Renal pelvis (tissue), 12 donors: Measurements from ENCODE around the gene UBN1. TPM values are rescaled to one million over a fixed set of nuclear protein-coding genes. Genes with fewer than 3 reads are reported as not detected.

ENCODE experiments used
- DNase-seq: peaks from one replicate; pipeline ENCODE4 v3.0.0-alpha.2; 2013
- long read RNA-seq, 16 experiments: transcript quantifications; one replicate each; lab custom pipeline, GENCODE V29; 2026
- polyA plus RNA-seq, 3 donors: library from polyadenylated mRNA; unstranded; fragments of 120-200 nt; gene quantifications; one replicate each; pipeline ENCODE4 v1.2.1, GENCODE V29; 2013; ENCODE audit not compliant: insufficient read length in 3 of 3

UBN1 gene, protein sequence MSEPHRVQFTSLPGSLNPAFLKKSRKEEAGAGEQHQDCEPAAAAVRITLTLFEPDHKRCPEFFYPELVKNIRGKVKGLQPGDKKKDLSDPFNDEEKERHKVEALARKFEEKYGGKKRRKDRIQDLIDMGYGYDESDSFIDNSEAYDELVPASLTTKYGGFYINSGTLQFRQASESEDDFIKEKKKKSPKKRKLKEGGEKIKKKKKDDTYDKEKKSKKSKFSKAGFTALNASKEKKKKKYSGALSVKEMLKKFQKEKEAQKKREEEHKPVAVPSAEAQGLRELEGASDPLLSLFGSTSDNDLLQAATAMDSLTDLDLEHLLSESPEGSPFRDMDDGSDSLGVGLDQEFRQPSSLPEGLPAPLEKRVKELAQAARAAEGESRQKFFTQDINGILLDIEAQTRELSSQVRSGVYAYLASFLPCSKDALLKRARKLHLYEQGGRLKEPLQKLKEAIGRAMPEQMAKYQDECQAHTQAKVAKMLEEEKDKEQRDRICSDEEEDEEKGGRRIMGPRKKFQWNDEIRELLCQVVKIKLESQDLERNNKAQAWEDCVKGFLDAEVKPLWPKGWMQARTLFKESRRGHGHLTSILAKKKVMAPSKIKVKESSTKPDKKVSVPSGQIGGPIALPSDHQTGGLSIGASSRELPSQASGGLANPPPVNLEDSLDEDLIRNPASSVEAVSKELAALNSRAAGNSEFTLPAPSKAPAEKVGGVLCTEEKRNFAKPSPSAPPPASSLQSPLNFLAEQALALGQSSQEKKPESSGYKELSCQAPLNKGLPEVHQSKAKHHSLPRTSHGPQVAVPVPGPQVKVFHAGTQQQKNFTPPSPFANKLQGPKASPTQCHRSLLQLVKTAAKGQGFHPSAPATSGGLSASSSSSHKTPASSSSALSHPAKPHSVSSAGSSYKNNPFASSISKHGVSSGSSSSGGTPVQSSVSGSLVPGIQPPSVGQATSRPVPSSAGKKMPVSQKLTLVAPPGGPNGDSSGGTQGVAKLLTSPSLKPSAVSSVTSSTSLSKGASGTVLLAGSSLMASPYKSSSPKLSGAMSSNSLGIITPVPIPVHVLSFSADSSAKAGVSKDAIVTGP (N-terminal part only)
- 10 to 100 TPM; 33.9 to 41.4 (median 41.0) TPM for polyA plus RNA-seq
- long read RNA-seq, donor 1, result 0 reads
- long read RNA-seq, donor 2, result 0 reads
- long read RNA-seq, donor 3, result 0 reads
- long read RNA-seq, donor 4, full-length matches to known transcripts, result 1 of 1 reads
- long read RNA-seq, donor 4, partial matches to known transcripts, result 0 of 1 reads
- long read RNA-seq, donor 4, other reads (novel, unspliced or antisense), result 0 of 1 reads
- long read RNA-seq, donor 5, result 0 reads
- long read RNA-seq, donor 6, partial matches to known transcripts, result 0 of 1 reads
- long read RNA-seq, donor 6, other reads (novel, unspliced or antisense), result 0 of 1 reads
- long read RNA-seq, donor 7, full-length matches to known transcripts, result 1 of 34 reads
- long read RNA-seq, donor 7, partial matches to known transcripts, result 33 of 34 reads
- long read RNA-seq, donor 7, other reads (novel, unspliced or antisense), result 0 of 34 reads
- long read RNA-seq, donor 8, result 0 reads
- long read RNA-seq, donor 9, full-length matches to known transcripts, result 1 of 12 reads
- long read RNA-seq, donor 9, partial matches to known transcripts, result 11 of 12 reads
- long read RNA-seq, donor 9, other reads (novel, unspliced or antisense), result 0 of 12 reads
- long read RNA-seq, donor 10, partial matches to known transcripts, result 24 of 24 reads
- long read RNA-seq, donor 10, other reads (novel, unspliced or antisense), result 0 of 24 reads
- long read RNA-seq, donor 11, result 0 reads
- long read RNA-seq, donor 12, full-length matches to known transcripts, result 1 of 7 reads
- long read RNA-seq, donor 12, partial matches to known transcripts, result 6 of 7 reads
- long read RNA-seq, donor 12, other reads (novel, unspliced or antisense), result 0 of 7 reads
- long read RNA-seq, donor 13, result 0 reads
- long read RNA-seq, donor 14, result 0 reads
- long read RNA-seq, donor 15, result 0 reads
- long read RNA-seq, donor 16, partial matches to known transcripts, result 0 of 1 reads
- long read RNA-seq, donor 16, other reads (novel, unspliced or antisense), result 0 of 1 reads

DNA sequence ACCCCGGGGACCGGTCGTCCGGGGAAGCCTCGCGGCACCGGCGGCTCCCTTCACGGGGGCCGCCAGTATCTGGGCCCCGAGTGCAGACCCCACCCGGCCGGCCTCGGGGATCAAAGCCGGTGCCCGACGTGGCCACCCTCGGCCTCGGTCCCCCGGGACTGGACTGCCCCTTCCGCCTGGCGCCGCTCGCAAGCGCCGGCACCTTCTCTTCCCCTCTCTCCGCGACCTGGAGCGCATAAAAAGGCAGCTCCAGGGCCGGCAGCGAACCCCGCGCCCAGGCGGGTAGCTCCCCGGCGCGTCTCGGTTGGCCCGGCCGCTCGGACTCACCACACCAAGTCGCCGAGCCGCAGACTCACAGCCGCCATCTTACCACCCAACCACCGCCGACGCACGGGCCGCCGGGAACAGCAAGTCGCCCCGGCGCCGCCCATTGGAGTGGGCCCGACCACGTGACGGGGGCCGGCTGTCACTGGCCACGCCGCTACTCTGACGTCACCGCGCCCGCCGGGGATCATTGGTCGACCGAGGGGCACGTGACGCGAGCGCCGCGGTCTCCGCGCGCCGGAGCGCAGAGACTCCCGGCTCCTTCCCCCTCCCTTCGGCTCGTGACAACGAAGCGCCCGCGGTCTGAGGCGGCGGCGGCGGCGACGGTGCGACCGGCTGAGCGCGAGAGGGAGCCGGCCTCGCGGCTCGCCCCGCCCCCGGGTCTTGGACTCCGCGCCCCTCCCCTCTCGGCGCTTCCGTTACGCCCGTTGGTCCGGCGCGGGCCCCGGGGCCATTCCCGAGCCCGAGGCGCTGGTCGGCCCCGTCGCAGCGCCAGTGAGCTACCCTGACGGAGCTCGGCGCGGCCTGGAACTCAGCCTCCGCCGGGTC is at the start of gene UBN1, which contains the start of gene GLYR1:
TSS of gene UBN1 (plus strand) at position 581 of the 873 bp plus-strand sequence. CDS start 5,437 bp downstream, outside the sequence.
TSS of gene GLYR1 (minus strand) at position 388 of the 873 bp plus-strand sequence. CDS start at position 365, 23 bp downstream.
- peak; percentile 97 for DNase-seq

DNA sequence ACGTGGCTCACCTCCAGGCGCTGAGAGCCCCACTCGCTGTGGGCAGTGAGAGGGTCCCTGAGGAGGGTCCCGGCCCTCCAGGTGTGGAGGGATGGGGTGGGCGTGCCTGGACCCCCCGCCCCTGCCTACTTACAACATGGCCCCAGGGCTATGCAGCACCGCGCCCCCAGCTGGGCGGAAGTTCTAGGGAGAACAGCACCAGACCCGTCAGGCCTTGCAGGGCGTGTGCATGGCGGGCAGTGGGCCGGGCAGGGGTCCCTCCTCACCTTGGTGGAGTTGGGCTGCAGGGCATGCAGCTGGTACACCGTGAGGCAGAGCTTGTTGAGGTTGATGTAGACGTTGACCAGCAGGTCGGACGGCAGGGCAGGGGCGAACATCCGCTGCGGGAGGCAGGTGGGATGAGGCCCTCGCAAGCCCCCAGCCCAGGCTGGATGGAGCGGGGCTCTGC is 49.5 kb upstream of the UBN1 start:
- no peak for DNase-seq

DNA sequence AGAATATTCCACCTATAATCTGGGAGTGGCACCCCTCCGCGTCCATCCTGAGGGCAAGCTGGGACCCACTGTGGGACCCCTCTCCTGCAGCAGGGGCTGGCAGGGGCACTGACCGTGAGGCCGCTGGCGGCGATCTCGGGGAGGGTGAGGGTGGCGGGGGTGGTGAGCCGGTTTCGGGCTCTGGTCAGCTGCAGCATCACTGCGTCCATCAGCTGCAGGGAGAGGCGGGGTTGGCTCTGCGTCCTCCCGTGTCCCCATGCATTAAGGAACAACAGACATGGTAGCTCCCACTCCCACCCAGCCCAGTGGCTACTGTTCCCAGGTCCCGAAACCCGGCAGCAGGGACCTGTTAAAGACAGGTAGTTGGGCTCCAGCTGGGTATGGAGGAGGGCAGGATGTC is 48.8 kb upstream of the UBN1 start:
- no peak for DNase-seq

DNA sequence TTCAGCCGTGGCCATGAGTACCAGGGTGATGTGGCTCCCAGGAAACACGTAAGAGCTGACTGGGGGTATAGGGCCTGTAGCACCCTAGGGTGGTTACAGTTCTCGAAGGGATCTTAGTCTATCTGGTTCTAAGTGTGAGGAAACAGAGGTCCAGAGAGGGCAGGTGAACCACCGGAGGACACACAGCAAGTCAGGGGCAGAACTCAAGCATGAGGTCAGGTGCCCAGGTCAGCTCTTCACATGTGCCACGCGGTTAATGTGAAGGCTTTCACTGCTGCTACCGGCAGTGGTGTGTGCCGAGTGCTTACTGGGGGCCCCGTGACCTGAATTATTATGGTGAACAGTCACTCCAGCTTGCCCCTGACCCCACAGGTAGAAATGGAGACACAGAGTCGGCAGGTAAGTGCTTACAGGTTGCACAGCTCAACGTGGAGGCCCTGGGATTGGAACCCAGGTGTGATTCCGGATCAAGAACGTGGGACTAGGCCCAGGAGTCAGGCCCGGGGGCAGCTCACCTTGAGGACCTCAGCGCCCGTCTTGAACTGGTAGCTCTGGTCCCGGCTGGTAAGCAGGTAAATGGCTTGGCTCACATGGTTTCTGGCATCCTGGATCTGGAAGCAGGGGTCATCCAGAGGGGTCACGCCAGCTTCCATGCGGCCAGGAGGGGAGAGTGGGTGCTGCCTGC is 48.0 kb upstream of the UBN1 start:
- no peak for DNase-seq

DNA sequence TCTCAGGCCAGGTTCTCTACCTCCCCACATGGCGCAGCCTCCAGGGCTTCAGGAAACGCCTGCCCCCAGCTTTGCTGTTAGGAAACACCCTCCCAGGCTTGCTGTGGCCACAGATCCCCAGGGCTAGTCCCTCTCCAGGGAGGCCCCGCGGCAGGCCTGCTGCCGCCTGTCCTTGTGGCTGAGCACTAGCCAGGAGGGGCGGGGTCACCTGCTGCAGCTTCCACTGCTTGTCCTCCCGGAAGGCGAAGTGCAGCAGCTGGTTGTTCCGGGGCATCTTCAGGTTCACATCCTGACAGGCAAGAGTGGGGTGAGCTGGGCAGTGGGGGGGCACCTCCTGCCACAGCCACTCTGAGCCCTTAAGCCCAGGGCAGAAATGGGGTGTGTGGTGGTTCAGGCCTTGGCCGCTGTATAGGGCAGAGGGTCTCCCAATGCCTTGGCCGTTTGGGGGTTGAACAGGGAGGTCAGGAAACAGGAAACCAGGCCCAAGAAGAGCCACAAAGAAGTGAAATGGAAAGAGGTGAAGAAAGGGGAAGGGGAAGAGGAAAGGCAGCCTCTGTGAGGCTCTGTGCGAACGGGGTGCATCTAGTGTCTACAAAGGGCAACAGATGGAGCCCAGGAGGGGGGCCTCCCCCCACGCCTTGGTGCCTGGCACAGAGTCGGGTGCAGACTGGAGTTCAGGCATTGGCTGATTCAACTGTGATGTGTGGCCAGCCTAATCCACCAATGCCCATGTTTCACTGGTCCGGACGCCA is 46.8 kb upstream of the UBN1 start:
- no peak for DNase-seq

DNA sequence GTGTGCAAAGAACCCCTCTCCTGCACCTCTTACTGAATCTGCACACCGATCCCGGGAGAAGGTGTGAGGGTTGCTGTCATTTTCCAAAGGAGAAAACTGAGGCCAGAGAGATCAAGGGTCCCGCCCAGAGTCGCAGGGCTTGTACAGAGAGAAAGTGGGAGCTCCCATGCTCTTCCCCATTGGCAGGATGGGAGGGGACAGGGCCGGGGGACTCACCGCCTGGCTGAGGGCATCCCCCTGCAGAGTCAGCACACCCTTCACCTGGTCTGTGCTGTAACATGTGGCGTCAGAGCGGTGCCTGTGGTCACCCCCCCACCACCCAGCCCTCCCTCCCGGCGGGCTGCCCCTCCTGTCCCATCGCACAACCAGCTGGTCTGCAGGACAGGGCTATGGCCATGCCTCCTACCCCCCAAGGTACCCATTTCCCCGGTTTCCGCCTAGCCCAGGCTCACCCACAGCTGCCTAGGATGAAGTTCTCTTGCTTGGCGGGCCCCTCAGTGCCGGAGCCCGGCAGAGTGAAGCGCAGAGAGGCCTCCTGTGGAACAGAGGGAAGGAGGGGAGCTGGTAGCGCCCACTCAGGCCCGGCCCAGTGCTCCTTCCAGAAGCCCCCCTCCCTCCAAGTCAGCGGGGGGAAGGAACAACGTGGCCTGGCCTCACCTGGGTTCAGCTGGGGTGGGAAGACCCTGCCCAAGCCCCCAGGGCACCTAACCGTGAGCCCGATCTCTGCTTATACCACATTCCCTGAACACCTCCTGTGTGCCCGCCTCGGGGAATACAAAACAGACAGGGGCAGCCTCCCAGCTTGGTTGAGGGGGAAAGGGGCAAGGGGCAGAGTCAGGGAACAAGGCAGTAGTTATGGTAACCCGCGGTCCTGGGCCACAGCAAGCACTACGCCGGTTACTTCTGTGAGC is 46.0 kb upstream of the UBN1 start:
- no peak for DNase-seq

DNA sequence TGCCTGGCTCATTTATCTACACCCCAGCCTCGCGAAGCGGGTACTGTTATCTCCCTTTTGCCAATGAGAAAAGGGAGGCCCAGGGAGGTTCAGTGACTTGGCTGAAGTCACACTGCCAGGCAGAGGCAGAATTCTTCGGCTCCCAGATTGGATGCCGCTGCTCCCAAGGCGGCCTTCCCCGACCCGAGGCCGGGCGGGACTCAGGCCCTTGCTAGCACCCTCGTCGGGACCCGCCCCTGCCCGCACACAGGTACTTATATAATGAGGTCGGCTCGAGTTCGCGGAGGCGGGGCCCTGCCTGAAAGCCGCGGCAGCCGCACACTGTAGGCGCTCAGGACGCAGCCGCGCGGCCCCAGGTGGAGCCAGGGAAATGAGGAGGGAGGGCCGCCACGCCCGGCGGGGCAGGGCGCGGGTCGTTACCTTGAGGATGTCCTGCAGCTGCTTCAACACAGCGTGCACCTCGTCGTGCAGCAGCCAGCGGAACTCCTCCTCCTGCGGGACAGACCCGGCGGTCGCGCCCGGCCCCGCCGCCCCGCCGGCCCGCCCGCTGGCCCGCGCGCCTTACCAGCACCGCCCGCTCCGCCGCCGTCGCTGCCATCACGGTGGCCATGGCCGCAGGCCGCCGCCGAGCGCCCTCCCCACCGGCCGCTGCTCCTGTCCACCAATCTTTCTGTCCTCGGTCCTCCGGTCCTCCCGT is 45.2 kb upstream of the UBN1 start, which contains the start of gene ROGDI:
TSS of gene ROGDI (minus strand) at position 672 of the 697 bp plus-strand sequence. CDS start at position 610, 62 bp downstream.
- peak; percentile 80 for DNase-seq

DNA sequence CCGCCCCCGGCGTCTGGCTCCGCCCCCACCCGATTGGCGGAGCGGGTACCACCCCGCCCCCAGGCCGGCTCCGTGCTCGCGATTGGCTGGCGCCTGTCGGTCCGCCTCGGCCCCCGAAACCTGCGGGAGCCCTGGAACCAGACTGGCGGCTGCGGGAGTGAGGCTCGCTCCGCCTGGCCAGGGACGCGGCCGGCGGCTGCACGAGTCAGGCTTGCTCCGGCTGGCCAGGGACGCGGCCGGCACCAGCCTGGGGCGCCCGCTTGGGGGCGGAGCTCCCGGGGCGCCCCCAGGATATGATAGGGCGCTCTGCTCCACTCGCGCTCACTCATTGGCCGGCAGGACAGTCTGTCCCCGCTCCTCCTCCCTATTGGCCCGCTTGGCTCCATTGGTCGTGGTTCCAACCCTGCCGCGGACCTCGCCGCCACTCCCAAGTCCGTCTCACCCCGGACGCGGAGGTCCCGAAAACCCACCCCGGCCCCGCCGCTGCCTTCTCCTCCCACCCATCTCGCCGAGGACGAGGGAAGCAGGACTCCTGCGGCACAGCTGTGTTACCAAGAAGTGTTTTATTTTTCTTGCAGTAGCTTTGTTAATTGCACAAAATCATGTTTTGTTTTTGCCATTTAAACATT is 44.5 kb upstream of the UBN1 start:
- peak; percentile 92 for DNase-seq

DNA sequence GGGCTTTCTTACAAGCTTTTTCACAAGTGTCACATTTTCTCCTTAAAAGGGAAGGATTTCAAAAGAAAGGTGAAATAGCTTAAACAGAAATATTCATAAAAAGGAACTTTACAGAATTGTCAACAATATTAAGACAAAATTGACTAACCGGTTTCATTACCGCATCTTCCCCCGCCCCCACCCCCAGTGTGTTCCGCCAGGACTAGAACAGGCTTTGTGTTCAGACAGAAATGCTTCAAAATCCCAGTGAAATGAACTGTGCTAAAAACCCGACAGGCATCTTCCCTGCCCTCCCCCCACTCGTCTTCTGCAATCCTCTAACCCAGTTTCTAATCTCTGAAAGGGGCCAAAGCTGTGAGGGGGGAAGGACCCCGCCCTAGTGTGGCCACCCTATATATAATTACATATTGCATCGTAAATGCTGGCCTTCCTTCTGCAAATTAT is 43.9 kb upstream of the UBN1 start:
- DNase-seq, result no peak

DNA sequence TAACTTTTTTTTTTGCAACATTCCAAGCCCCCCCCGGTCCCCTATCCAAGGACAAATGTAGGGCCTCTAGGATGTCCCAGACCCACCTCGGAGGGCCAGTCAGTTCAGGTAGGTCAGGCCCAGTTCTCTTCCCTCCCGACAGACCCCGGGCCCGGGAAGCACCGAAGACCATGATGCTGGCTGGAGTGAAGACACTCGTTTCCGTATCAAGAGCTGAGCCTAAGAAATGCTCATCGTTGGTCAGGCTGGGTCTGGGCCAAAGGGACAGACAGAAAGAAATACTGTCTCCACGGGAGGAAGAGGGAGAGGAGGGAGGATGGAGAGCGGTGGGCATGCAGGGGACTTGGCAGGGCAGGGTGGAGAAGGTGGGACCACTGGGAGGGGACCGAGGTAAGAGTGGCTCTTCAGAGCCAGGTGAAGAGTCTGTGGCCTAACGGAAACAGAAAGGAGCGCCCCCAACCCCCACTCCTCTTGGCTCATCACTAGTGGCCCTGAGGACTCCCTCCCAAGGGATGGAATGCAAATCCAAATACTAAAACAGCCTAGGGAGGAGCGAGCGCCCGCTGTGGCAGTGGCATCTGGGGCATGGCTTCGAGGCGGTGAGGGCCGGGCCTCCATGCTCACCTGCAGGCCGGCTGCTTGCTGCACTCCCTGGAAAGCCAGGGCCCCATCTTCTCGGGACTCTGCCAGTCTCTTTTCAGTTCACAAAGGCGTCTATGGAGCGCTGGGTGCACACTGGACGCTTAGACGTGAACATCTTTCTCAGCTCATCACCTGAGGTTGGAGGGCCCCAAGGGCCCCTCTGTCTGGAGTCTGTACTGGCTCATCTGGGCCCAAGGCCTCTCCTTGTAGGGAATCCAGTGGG is 43.2 kb upstream of the UBN1 start:
- DNase-seq, result no peak

DNA sequence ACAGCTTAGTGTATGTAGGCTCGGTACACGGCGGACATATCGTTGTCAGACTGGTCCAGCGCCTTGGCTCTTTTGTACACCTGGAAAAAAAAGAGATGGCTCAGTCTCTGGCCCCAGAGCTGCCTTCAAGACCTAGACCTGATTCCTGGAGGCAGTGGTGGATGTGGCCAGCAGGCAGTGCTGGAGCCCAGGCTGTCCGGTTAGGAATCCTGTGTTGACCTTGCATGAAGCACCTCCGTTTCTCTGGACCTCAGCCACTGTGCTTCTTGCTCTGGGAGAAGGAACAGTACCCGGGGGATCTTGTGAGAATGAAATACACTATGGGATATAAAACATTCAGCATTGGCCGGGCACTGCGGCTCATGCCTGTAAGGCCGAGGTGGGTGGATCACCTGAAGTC is 42.0 kb upstream of the UBN1 start:
- no peak for DNase-seq

DNA sequence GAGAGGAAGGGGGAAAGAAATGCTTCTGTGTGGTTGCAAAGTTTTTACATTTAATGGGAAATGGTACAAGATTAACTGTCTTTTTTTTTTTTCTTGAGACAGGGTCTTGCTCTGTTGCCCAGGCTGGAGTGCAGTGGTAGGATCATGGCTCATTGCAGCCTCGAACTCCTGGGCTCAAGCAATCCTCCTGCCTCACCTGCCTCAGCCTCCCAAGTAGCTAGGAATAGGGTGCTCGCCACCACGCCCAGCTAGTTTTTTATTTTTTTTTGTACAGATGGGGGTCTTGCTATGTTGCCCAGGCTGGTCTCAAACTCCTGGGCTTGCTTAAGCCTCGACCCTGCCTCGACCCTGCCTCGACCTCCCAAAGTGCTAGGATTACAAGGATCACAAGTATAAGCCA is 41.0 kb upstream of the UBN1 start:
- DNase-seq, result no peak

DNA sequence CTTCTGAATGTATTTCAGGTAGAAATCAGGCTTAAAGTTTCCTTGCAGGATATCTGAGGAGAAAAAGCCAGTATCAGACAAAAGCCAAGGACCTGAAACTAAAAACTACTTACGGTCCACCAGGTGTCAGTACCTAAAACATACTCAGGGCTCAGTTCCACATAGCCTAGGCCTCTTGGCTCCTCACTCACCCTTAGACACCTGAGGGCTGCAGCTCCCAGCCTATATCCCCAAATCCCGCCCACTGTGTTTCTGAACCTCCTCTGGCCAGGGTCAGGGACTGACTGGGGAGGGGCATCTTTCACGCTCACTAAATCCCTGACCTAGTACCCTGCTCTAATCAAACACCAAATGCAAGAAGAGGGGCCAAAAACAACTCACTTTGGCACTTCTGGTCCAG is 36.0 kb upstream of the UBN1 start:
- DNase-seq, result no peak

DNA sequence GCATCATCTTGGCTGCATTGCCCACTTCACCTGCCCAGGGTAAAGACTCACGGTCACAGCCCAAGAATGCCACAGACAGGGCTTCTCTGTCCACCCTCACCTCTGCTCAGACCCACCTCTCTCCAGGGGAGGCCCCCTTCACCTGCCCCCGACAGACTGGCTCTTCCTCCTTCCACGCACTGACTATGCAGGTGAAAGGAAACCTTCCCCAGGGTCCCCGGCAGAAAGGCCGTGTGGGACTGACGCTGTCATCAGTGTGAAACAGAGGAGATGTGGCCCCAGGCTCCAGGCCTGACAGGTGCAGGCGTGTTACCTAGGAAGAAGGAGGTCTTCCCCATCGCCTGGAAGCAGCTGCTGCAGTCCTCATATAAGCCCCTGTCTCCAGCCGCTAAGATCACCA is 35.5 kb upstream of the UBN1 start:
- no peak for DNase-seq
